OCI-LY7 (cell line): ENCODE measurements around the gene PLEKHO1. TPM values are rescaled to one million over a fixed set of nuclear protein-coding genes. Genes with fewer than 3 reads are reported as not detected.

Experiments
- BruUV-seq: library from RNA; stranded (reverse); fragments of 400-500 nt; replicated peaks from 2 replicates; lab custom pipeline; 2021; lab: Mats Ljungman, UMichigan
- CTCF ChIA-PET: fragments of 300-600 bp; sonication (Branson Sonifier 250); formaldehyde crosslinking; loops from one replicate; lab custom pipeline; 2022; ENCODE audit warnings: antibody characterized with exemption; ENCODE audit not compliant: unreplicated experiment; lab: Charles Lee
- POLR2A ChIA-PET: fragments of 300-600 bp; sonication (Branson Sonifier 250); formaldehyde crosslinking; loops from one replicate; lab custom pipeline; 2022; ENCODE audit warnings: antibody characterized with exemption; lab: Charles Lee
- DNase-seq: peaks from one replicate; pipeline ENCODE4 v3.0.0-alpha.2; 2015; ENCODE audit warnings: low spot score
- H2AFZ ChIP-seq: fragments of 200-600 bp; sonication (generic), shearing (Covaris generic); 2 replicates; pipeline ENCODE4 v1.6.1; 2014; ENCODE audit warnings: mild to moderate bottlenecking, antibody characterized with exemption, low read length, moderate library complexity
- H3K27ac ChIP-seq: fragments of 200-600 bp; sonication (generic); 2 replicates; pipeline ENCODE4 v1.5.1; 2014; ENCODE audit warnings: mixed run types, low read depth, mild to moderate bottlenecking, moderate library complexity, low read length, inconsistent platforms; ENCODE audit not compliant: poor library complexity, severe bottlenecking
- H3K36me3 ChIP-seq: fragments of 200-600 bp; sonication (generic); 2 replicates; pipeline ENCODE4 v1.6.1; 2014; ENCODE audit warnings: mild to moderate bottlenecking, antibody characterized with exemption, low read length, moderate library complexity, mixed read lengths; ENCODE audit not compliant: insufficient read depth
- H3K4me1 ChIP-seq: fragments of 200-600 bp; sonication (generic); 2 replicates; pipeline ENCODE4 v1.5.1; 2014; ENCODE audit warnings: mild to moderate bottlenecking, low read length; ENCODE audit not compliant: insufficient read depth, poor library complexity, severe bottlenecking
- H3K4me2 ChIP-seq: fragments of 200-600 bp; sonication (generic); 2 replicates; pipeline ENCODE4 v1.6.1; 2014; ENCODE audit warnings: mild to moderate bottlenecking, low read length
- H3K4me3 ChIP-seq: fragments of 200-600 bp; sonication (generic); 2 replicates; pipeline ENCODE4 v1.5.1; 2014; ENCODE audit warnings: mild to moderate bottlenecking, low read depth, low read length; ENCODE audit not compliant: poor library complexity, severe bottlenecking
- H3K79me2 ChIP-seq: fragments of 200-600 bp; sonication (generic); 2 replicates; pipeline ENCODE4 v1.6.1; 2016; ENCODE audit warnings: low read depth, mild to moderate bottlenecking, low read length, moderate library complexity, mixed read lengths; ENCODE audit not compliant: insufficient read depth
- H3K9me2 ChIP-seq: fragments of 200-600 bp; sonication (generic); 2 replicates; pipeline ENCODE4 v1.6.1; 2016; ENCODE audit warnings: mild to moderate bottlenecking, low read length, mixed read lengths; ENCODE audit not compliant: insufficient read depth
- H3K9me3 ChIP-seq: fragments of 200-600 bp; sonication (generic); 2 replicates; pipeline ENCODE4 v1.6.1; 2014; ENCODE audit warnings: mild to moderate bottlenecking, mixed run types, low read length, mixed read lengths
- H4K20me1 ChIP-seq: fragments of 200-600 bp; sonication (generic); 2 replicates; pipeline ENCODE4 v1.6.1; 2014; ENCODE audit warnings: mild to moderate bottlenecking, antibody characterized with exemption, low read length, moderate library complexity, mixed read lengths; ENCODE audit not compliant: insufficient read depth
- CTCF ChIP-seq: fragments of 200-600 bp; sonication (generic); conservative IDR thresholded peaks from 2 replicates; pipeline ENCODE4 v1.5.1; 2014; ENCODE audit warnings: mild to moderate bottlenecking, antibody characterized with exemption, low read length, moderate library complexity, mixed read lengths
- EZH2phosphoT487 ChIP-seq: fragments of 200-600 bp; sonication (generic); IDR thresholded peaks from 2 replicates; pipeline ENCODE4 v1.6.1; 2018; ENCODE audit warnings: low read depth, borderline replicate concordance, mild to moderate bottlenecking, mixed run types, antibody characterized with exemption, low read length, moderate library complexity, mixed read lengths
- intact Hi-C: fragments of 100-400 bp; cut with micrococcal nuclease; formaldehyde crosslinking; loops from one replicate; pipeline ENCODE4 v1.10.0; 2022; ENCODE audit not compliant: unreplicated experiment
- total RNA-seq, 2 experiments: library from RNA; depleted of rRNA in 1 of 2; stranded (reverse); fragments of >200 nt in 1 of 2; shearing (Covaris generic) in 1 of 2; gene quantifications; 2 replicates each; pipeline ENCODE4 v1.2.3, GENCODE V29; 2014 to 2022

The PLEKHO1 gene
- total RNA-seq, 2 experiments from 2014 or later: 75.5 to 122 TPM

DNA sequence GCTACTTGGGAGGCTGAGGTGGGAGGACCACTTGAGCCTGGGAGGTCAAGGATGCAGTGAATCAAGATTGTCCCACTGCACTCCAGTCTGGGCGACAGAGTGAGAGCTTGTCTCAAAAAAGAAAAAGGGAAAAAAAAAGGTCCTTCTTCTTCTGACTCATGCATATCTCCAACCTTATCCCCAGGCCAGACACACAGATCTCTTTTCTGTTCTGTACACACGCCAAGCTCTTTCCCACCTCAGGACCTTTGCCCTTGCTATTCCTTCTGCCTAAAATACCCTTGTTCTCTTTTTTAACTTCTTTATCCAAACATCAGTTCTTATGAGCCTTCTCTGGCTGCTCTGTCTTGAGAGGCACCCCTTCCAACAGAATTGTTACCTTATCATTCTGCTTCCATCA is 22.1 kb downstream of the PLEKHO1 start:
- Histone ChIP-seq H3K4me2 (no peak overlapping the region), H4K20me1 (no peaks in the 10 kb centered on the region), H3K4me3 (no peak overlapping the region), H3K4me1 (no peaks in the 10 kb centered on the region), H3K9me3 (no peaks in the 10 kb centered on the region), H3K79me2 (no peaks in the 10 kb centered on the region), H2AFZ (no peak overlapping the region), H3K27ac (no peak overlapping the region), H3K36me3 (no peaks in the 10 kb centered on the region), H3K9me2 (no peaks in the 10 kb centered on the region)
- intact Hi-C loops: no loop called here
- ChIA-PET CTCF (no interaction called here), POLR2A (interaction anchor here (1.5 kb wide), 1 partner anchor 23 kb away, joined by 4 read pairs; no protein-coding TSS in a partner anchor)
- no peak for DNase-seq
- BruUV-seq: no TSS peak
- TF ChIP-seq EZH2phosphoT487 (no peak), CTCF (no peak)

DNA sequence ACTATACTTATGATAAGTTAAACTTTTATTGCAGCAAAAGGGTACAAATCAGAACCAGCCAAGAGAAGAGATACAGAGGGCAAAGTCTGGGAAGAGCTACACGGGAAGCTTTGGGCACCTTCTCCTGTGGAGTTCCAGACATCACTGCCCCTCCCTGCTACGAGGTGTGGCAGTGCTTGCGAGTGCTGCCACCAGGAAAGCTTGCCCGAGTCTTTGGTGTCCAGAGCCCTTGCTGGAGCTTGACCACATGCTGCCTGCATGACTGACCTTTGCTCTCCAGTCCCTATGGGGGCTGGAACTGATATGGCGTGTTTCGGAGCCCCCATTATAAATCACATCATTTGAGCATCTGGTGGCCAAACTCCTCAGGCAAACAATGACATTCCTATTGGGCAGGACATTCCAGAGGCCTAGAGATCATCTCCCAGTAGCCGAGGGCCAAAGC is 23.4 kb downstream of the PLEKHO1 start:
- Histone ChIP-seq H3K4me2 (no peak overlapping the region), H3K4me1 (no peaks in the 10 kb centered on the region), H3K9me3 (no peaks in the 10 kb centered on the region), H2AFZ (no peak overlapping the region), H3K36me3 (no peaks in the 10 kb centered on the region), H4K20me1 (no peaks in the 10 kb centered on the region), H3K27ac (no peak overlapping the region), H3K4me3 (no peak overlapping the region), H3K9me2 (no peaks in the 10 kb centered on the region), H3K79me2 (no peaks in the 10 kb centered on the region)
- DNase-seq: no peak
- BruUV-seq: no TSS peak
- POLR2A ChIA-PET: no interaction called here
- TF ChIP-seq CTCF: no peak
- no peak for TF ChIP-seq EZH2phosphoT487
- intact Hi-C loops: no loop called here
- CTCF ChIA-PET: no interaction called here

- Histone ChIP-seq H3K9me3 (no peaks in the 10 kb centered on the region), H2AFZ (no peak overlapping the region), H3K4me1 (no peaks in the 10 kb centered on the region), H3K9me2 (no peaks in the 10 kb centered on the region), H3K36me3 (no peaks in the 10 kb centered on the region), H3K27ac (no peak overlapping the region), H4K20me1 (no peaks in the 10 kb centered on the region), H3K4me3 (no peak overlapping the region), H3K79me2 (no peaks in the 10 kb centered on the region), H3K4me2 (no peak overlapping the region)
- intact Hi-C loops: no loop called here
- BruUV-seq: no TSS peak
- CTCF ChIA-PET: no interaction called here
- POLR2A ChIA-PET: no interaction called here
- DNase-seq: no peak
- no peak for TF ChIP-seq EZH2phosphoT487
- no peak for TF ChIP-seq CTCF
These were observed 26.9 kb downstream of the PLEKHO1 start for GRCh38 chr1:150176593-150176992.
